Measurements from ENCODE around the gene TEC. TPM values are rescaled to one million over a fixed set of nuclear protein-coding genes. Genes with fewer than 3 reads are reported as not detected.

TEC gene
- total and polyA plus RNA-seq, 9 of the 15 experiments (the other 6 are each of a cell fraction or from before 2014, with no cell fraction given) = 5.3 to 14.7 (median 8.8) TPM

DNA sequence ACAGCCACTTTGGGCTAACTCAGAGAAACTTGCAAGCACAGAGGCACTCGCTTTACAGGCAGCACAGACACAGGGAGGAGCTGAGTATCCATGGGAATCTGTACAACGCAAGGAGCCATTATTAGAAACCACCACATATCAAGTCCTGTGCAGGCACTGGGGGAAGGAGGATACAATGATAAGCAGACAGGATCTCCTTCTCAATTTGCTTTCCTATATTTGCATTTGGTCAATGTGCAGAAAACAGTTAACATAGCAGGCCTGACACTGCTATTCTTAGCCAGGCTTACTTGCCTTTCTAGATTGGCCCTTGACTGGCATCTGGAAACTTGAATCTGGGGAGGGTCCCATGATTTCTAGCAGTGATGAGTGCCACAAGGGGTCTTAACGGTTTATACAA is 65.8 kb downstream of the TEC start (continued):
- TF ChIP-seq MCM3 (IDR thresholded peaks at IDR 0.05) (no peak), PHF8 (IDR thresholded peaks at IDR 0.05; ENCODE audit: borderline replicate concordance, low read length) (no peak), MTA2 (IDR thresholded peaks at IDR 0.05; ENCODE audit: low read depth) (peak; percentile 99), ZNF764 (CRISPR knock-in tag; IDR thresholded peaks at IDR 0.05; ENCODE audit: low read depth) (no peak), ATF7 (IDR thresholded peaks at IDR 0.05) (peak; percentile 52; the same call in 1 of the 2 replicates), MIER1 (IDR thresholded peaks at IDR 0.05; ENCODE audit: low read depth) (no peak), SPI1 (IDR thresholded peaks at IDR 0.05; ENCODE audit: borderline replicate concordance, low read depth, low read length) (no peak), ZNF253 (CRISPR knock-in tag; conservative IDR thresholded peaks at IDR 0.05) (no peak), SREBF1 (IDR thresholded peaks at IDR 0.05; ENCODE audit: borderline replicate concordance, low read depth, low read length) (no peak), RBFOX2 (IDR thresholded peaks at IDR 0.05; ENCODE audit: low read depth, low read length) (no peak), FUS (optimal IDR thresholded peaks at IDR 0.05; ENCODE audit: low read depth, low read length) (no peak), ZSCAN32 (CRISPR knock-in tag; IDR thresholded peaks at IDR 0.05) (no peak), RHOXF2B (CRISPR knock-in tag; conservative IDR thresholded peaks at IDR 0.05) (no peak), GATAD2A (IDR thresholded peaks at IDR 0.05) (no peak), CBX5 (IDR thresholded peaks at IDR 0.05; ENCODE audit: borderline replicate concordance, low read depth) (0 out of 2 replicates have a peak, but pooled peaks have one; percentile 44), SP1 (CRISPR knock-in tag; IDR thresholded peaks at IDR 0.05) (peak; percentile 73)
- TF ChIP-seq, protein P1, sequence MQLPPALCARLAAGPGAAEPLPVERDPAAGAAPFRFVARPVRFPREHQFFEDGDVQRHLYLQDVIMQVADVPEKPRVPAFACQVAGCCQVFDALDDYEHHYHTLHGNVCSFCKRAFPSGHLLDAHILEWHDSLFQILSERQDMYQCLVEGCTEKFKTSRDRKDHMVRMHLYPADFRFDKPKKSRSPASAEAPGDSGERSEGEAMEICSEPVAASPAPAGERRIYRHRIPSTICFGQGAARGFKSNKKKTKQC (CRISPR knock-in tag; IDR thresholded peaks at IDR 0.05) = no peak
- TF ChIP-seq, protein P2, sequence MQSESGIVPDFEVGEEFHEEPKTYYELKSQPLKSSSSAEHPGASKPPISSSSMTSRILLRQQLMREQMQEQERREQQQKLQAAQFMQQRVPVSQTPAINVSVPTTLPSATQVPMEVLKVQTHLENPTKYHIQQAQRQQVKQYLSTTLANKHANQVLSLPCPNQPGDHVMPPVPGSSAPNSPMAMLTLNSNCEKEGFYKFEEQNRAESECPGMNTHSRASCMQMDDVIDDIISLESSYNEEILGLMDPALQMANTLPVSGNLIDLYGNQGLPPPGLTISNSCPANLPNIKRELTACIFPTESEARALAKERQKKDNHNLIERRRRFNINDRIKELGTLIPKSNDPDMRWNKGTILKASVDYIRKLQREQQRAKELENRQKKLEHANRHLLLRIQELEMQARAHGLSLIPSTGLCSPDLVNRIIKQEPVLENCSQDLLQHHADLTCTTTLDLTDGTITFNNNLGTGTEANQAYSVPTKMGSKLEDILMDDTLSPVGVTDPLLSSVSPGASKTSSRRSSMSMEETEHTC (IDR thresholded peaks at IDR 0.05) = peak; percentile 47; the same call in 1 of the 2 replicates
- TF ChIP-seq, protein P3, sequence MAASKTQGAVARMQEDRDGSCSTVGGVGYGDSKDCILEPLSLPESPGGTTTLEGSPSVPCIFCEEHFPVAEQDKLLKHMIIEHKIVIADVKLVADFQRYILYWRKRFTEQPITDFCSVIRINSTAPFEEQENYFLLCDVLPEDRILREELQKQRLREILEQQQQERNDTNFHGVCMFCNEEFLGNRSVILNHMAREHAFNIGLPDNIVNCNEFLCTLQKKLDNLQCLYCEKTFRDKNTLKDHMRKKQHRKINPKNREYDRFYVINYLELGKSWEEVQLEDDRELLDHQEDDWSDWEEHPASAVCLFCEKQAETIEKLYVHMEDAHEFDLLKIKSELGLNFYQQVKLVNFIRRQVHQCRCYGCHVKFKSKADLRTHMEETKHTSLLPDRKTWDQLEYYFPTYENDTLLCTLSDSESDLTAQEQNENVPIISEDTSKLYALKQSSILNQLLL (CRISPR knock-in tag; IDR thresholded peaks at IDR 0.05; ENCODE audit: borderline replicate concordance) = no peak
- TF ChIP-seq, protein P4, sequence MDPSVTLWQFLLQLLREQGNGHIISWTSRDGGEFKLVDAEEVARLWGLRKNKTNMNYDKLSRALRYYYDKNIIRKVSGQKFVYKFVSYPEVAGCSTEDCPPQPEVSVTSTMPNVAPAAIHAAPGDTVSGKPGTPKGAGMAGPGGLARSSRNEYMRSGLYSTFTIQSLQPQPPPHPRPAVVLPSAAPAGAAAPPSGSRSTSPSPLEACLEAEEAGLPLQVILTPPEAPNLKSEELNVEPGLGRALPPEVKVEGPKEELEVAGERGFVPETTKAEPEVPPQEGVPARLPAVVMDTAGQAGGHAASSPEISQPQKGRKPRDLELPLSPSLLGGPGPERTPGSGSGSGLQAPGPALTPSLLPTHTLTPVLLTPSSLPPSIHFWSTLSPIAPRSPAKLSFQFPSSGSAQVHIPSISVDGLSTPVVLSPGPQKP (CRISPR knock-in tag; IDR thresholded peaks at IDR 0.05) = no peak
- TF ChIP-seq, protein P5, sequence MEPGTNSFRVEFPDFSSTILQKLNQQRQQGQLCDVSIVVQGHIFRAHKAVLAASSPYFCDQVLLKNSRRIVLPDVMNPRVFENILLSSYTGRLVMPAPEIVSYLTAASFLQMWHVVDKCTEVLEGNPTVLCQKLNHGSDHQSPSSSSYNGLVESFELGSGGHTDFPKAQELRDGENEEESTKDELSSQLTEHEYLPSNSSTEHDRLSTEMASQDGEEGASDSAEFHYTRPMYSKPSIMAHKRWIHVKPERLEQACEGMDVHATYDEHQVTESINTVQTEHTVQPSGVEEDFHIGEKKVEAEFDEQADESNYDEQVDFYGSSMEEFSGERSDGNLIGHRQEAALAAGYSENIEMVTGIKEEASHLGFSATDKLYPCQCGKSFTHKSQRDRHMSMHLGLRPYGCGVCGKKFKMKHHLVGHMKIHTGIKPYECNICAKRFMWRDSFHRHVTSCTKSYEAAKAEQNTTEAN (CRISPR knock-in tag; IDR thresholded peaks at IDR 0.05) = no peak

Data from K562 (cell line).